ENCODE results near the gene TLE4.
"Not testable (repeated sequence)": the region's sequence is repeated elsewhere in the genome, so short reads cannot be mapped to it uniquely, and the experiment has no call there.

The TLE4 gene

DNA sequence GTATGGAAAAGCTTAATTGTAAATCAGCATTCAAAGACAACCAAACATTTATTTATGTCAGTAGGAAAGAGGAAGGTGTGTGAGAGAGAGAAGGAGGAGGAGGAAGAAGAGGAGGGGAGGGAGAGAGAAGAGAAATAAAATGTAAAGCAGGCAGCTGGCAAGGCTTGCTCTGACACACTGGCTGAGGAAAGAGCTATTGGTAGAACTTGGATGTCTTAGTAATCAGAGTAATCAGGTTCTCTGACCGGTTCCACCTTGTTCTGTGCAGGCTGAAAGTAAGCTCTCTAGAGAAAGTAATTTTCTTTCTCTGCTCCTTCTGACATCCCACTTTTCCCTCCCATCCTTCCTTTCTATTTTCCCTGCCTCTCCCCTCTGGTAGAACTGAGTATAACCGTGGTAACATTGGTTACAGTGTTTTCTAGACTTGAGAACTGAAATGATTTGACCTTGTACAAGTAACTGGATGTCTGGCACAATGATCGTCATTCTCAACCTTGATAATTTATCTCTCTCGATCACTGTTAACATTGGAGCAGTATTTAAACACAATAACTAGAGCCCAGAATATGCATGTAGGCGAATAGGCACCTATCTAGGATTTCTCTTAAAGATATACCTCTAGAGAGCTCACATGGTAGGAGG lies 33.3 kb downstream of the TLE4 start:
- ATAC-seq (no peak), DNase-seq (no peak)
- H3K27ac Mint-ChIP-seq = no peak overlapping the region
- peaks cover 26% of the 10 kb centered on the region for H3K9me3 Mint-ChIP-seq
- H3K36me3 Mint-ChIP-seq (ENCODE audit: low read depth) = peaks cover 40% of the 10 kb centered on the region
- H3K4me1 Mint-ChIP-seq = peaks cover 48% of the 10 kb centered on the region
- no peaks in the 10 kb centered on the region for H3K27me3 Mint-ChIP-seq
- no peak overlapping the region for H3K4me3 Mint-ChIP-seq

DNA sequence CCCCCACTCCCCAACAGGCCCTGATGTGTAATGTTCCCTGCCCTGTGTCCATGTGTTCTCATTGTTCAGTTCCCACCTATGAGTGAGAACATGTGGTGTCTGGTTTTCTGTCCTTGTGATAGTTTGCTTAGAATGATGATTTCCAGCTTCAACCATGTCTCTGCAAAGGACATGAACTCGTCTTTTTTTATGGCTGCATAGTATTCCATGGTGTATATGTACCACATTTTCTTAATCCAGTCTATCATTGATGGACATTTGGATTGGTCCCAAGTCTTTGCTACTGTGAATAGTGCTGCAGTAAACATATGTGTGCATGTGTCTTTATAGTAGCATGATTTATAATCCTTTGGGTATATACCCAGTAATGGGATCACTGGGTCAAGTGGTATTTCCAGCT lies 34.8 kb downstream of the TLE4 start:
- Mint-ChIP-seq H3K9me3 (peaks cover 25% of the 10 kb centered on the region), H3K4me1 (peaks cover 51% of the 10 kb centered on the region), H3K36me3 (ENCODE audit: low read depth) (peaks cover 35% of the 10 kb centered on the region)
- not testable (repeated sequence) for H3K27ac Mint-ChIP-seq, ATAC-seq, H3K4me3 Mint-ChIP-seq, H3K27me3 Mint-ChIP-seq, DNase-seq

DNA sequence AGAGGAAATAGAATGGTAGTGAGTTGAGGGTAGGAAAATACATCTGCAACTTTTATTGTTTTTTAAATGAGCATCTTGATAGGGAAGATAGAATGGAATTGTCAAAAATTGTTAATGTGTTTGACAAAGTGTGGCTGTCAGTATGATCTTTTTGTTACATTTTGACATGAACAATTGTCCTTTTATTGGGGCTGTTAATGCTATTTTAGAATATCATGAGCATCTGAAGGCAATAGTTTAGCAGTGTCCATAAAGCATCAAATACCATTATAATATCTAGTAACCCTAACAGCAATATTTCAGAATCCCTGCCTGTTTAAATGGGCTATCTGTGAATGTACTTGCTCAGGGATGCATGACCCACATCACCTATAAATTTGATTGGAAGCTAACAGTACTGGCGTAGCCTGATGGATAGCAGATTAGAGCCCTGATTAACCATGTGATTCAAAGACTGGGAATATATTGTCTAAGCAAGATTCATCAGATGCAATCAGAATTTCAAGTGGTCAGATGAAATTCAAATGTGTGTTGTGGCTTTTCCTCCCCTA lies 37.8 kb downstream of the TLE4 start:
- DNase-seq (no peak), ATAC-seq (no peak)
- Mint-ChIP-seq H3K36me3 (ENCODE audit: low read depth) (peaks cover 19% of the 10 kb centered on the region), H3K27me3 (no peaks in the 10 kb centered on the region), H3K9me3 (peaks cover 12% of the 10 kb centered on the region), H3K4me3 (no peak overlapping the region), H3K27ac (no peak overlapping the region), H3K4me1 (peaks cover 66% of the 10 kb centered on the region)

DNA sequence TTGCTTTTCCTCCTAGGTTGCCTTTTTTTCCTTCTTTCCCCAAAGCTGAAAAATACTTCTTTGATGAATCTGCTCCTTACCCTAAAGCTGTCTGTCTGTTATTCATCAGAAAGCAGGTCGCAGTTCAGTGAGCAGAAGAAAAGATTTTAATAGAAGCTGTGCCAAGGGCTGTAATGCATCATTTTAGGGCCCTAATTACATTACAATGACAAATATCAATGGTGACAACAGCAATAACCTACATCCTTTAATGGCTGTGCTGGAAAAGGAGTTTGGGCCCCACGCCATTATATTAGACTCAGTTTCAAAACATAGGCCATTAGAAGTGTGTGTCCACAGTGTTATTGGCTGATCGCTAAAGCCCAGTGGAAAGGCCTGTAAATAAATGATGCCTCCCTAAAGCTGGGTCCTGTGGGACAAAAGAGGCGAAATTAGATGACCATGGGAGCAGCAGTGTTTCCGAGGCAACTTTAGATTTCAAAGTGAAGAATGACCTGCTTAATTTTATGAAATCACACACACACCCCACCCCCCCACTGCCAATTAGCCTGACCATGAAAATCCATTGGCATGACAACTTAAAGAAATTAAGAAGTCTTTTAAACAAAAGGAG lies 38.4 kb downstream of the TLE4 start:
- Mint-ChIP-seq H3K27me3 (no peaks in the 10 kb centered on the region), H3K27ac (no peak overlapping the region), H3K9me3 (peaks cover 12% of the 10 kb centered on the region), H3K36me3 (ENCODE audit: low read depth) (peaks cover 19% of the 10 kb centered on the region), H3K4me1 (peaks cover 71% of the 10 kb centered on the region), H3K4me3 (no peak overlapping the region)
- DNase-seq = no peak
- no peak for ATAC-seq

DNA sequence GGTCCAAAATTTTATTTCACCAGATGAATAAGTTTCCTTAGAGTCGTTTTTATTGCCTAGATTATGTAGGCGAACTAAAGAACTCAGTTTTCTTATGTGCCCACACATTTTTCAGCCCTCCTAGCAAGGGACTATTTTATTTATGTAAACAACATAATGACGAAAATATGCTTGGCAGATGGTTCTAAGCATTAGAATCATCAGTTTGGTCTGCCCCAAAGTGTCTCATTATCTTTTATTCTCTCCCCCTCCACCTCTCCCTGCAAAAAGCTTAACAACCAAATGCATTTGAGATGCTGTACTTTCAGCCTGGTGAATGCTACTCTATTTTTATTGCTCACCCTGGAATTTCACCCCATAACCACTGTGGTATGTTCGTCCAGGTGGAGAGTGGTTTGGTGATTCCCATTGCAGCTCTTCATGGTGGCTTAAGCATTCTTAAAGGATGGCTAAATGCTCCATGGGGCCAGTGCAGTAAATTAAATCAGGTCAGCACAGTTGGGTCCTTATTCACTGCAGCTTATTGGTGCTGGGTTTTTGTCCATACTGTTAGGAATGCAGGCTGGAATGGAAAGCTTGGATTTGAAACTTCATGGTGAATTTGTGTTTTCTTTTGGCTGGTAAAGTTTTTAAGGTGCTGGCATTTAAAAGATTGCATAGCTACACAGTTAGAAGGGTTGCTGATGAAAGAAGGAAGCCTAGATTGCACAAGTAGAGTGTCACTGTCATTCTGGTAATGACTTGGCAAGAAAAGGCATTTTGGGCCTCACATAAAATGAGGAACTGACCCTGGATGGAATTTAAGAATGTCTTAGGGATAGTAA lies 39.2 kb downstream of the TLE4 start:
- ATAC-seq = peak; percentile 43
- H3K4me3 Mint-ChIP-seq = no peak overlapping the region
- H3K4me1 Mint-ChIP-seq = peaks cover 71% of the 10 kb centered on the region
- peaks cover 12% of the 10 kb centered on the region for H3K9me3 Mint-ChIP-seq
- peaks cover 19% of the 10 kb centered on the region for H3K36me3 Mint-ChIP-seq (ENCODE audit: low read depth)
- no peak for DNase-seq
- no peak overlapping the region for H3K27ac Mint-ChIP-seq
- no peaks in the 10 kb centered on the region for H3K27me3 Mint-ChIP-seq

DNA sequence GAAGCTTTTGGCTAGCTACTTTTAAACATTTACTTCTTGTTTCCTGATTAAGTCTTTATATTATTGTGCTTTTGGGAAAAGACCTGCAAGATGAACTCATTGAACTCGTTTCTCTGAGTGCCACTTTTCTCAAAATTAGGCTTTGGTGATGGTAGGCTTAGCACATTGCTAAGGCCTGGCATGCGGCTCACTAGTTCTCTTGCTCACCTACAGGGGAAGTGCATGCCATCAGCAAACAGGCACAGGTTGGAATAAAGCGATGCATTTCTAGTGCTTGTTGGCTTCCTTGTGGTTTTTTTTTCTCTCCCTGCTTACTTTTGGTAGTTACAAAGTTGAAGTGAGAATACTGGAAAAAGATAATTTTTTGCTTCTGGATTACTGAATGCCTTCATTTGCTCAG lies 41.4 kb downstream of the TLE4 start:
- Mint-ChIP-seq H3K27ac (no peak overlapping the region), H3K4me3 (no peak overlapping the region), H3K9me3 (no peaks in the 10 kb centered on the region), H3K4me1 (peaks cover 55% of the 10 kb centered on the region), H3K36me3 (ENCODE audit: low read depth) (peaks cover 4% of the 10 kb centered on the region), H3K27me3 (no peaks in the 10 kb centered on the region)
- no peak for DNase-seq
- no peak for ATAC-seq

DNA sequence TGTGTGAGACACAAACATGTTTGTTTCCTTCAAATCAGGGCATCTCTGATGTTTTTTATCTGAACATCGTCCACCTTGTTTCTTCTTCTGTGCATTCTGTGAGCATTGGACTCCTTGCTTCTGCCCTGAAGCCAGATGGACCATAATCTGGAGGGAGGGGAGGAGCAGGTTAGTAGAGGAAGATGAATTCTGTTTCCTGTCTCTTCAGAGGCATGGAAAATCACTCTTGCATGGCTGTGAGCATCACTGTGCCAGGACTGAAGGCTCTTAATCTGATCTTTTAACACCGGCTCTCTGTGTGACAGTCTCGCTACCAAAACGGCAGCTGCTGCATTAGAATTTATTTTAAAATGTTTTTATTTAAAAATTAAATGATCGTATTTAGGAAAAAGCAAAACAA lies 43.3 kb downstream of the TLE4 start:
- no peak for DNase-seq
- H3K4me3 Mint-ChIP-seq = no peak overlapping the region
- H3K9me3 Mint-ChIP-seq = no peaks in the 10 kb centered on the region
- H3K36me3 Mint-ChIP-seq (ENCODE audit: low read depth) = peaks cover 7% of the 10 kb centered on the region
- peaks cover 52% of the 10 kb centered on the region for H3K4me1 Mint-ChIP-seq
- no peak overlapping the region for H3K27ac Mint-ChIP-seq
- ATAC-seq = no peak
- H3K27me3 Mint-ChIP-seq = no peaks in the 10 kb centered on the region

DNA sequence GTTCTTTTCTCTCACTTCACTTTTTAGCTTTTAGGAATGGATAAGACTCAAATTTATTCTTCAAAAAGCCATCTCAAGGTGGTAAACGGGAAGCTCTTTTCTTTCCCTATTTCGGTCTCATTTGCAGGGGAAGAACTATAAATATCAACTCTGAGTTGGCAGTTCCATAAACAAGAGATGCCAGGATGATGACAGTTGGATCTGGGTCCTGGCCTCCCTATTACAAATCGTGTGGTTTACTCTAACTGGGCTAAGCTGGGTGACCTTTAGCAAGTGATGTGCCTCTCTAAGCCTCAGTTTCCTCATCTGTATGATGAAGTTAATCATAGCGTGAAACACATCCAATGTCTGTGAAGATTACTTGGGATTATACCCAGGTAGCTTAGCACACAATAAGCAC lies 44.2 kb downstream of the TLE4 start:
- Mint-ChIP-seq H3K36me3 (ENCODE audit: low read depth) (peaks cover 7% of the 10 kb centered on the region), H3K27ac (no peak overlapping the region)

DNA sequence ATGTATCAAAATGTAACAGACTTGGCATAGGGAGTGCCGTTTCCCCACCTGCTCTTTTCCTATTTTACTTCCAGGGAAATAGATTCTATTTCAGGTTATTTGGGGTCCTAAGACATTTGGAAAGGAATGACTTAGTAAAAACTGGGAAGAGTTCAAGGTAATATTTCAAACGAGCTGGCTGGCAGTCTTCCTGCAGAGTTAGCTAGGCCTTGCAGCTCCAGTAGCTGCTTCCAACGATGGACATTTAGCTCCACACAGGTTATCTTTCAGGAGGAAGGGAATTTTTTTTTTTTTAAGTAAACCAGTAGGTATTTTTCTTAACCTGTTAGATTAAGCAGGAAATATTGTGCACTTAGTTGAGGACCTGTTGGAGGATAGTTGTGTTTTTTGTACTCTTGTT lies 45.2 kb downstream of the TLE4 start:
- H3K9me3 Mint-ChIP-seq = no peaks in the 10 kb centered on the region
- ATAC-seq (no peak), DNase-seq (no peak)
- no peaks in the 10 kb centered on the region for H3K27me3 Mint-ChIP-seq
- no peak overlapping the region for H3K27ac Mint-ChIP-seq
- no peak overlapping the region for H3K4me3 Mint-ChIP-seq
- peaks cover 46% of the 10 kb centered on the region for H3K4me1 Mint-ChIP-seq
- H3K36me3 Mint-ChIP-seq (ENCODE audit: low read depth) = peaks cover 7% of the 10 kb centered on the region

More for the DNA sequence above, 44.2 kb downstream of the TLE4 start:
- Mint-ChIP-seq H3K4me3 (no peak overlapping the region), H3K27me3 (no peaks in the 10 kb centered on the region), H3K9me3 (no peaks in the 10 kb centered on the region), H3K4me1 (peaks cover 50% of the 10 kb centered on the region)
- ATAC-seq (no peak), DNase-seq (no peak)

DNA sequence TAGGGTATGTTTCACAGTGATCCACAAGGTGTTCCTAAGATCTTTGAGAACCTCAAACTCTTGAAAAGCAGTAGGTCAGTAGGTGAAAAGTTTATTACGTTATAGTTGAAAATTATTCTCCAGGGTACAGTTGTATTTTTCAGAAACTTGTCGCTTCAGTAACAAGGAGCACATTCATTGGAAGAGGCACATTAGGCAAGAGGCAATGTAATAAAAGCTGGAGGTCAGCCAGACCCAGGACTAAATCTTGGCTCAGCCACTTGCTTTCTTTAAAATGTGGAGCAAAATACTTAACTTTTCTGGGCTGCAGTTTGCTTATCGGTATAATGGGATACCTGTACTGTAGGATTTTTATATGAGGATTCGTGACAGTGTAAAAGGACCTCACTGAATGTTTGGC lies 45.6 kb downstream of the TLE4 start:
- Mint-ChIP-seq H3K36me3 (ENCODE audit: low read depth) (peaks cover 9% of the 10 kb centered on the region), H3K27ac (no peak overlapping the region), H3K4me3 (no peak overlapping the region), H3K27me3 (no peaks in the 10 kb centered on the region), H3K4me1 (peaks cover 44% of the 10 kb centered on the region), H3K9me3 (no peaks in the 10 kb centered on the region)
- DNase-seq (no peak), ATAC-seq (no peak)

DNA sequence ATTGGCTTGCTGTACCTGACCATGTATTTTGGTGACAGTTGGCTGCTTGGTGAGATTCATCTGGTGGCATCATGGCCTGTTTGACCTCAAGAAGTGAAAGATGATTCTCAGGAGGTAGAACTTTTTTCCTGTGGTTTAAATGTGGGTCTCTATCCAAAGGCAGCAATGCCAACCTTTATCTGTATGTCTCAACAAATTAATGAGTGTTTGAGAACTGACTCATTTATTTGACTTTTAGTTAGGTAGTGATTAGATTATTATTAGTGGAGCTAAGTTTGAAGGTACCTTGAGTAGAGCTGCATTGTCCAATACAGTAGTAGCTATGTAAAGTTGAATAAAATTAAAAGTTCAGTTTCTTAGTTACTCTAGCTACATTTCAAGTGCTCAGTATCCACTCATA lies 48.2 kb downstream of the TLE4 start:
- Mint-ChIP-seq H3K9me3 (peaks cover 3% of the 10 kb centered on the region), H3K4me3 (no peak overlapping the region), H3K36me3 (ENCODE audit: low read depth) (peaks cover 11% of the 10 kb centered on the region), H3K27ac (no peak overlapping the region), H3K4me1 (peaks cover 38% of the 10 kb centered on the region), H3K27me3 (no peaks in the 10 kb centered on the region)
- DNase-seq (no peak), ATAC-seq (no peak)

DNA sequence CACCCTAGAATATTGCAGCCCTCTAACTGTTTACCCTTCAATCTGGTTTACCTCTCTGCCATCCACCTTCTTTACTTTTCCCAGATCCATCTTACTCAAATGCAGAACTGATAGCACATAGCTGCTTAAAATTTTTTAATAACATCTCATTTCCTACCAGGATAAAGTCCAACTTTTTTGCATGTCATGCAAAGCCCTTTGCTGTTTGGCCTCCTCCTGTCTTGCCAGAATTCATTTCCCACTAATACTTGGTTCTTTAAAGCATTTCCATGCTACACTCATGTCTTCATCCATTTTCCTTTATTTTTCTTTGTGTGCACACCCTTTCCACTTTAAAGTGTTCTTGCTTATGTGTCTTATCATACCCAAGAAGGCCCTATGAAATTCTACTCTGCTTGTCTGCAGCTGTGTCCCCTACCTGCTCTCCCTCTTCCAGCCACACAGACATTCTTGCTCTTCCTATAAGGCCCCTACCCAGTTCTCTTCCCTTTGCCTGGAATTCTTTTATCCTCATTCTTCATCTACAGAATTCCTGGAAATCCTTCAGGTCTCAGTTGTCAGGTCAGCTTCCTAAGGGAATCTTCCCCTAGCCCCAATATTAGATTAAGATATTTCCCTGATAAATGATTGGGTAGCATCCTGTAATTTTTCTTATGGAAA lies 50.3 kb downstream of the TLE4 start:
- Mint-ChIP-seq H3K4me1 (peaks cover 50% of the 10 kb centered on the region), H3K9me3 (peaks cover 3% of the 10 kb centered on the region), H3K4me3 (no peak overlapping the region), H3K27me3 (no peaks in the 10 kb centered on the region), H3K27ac (peak overlapping the region; percentile 1), H3K36me3 (ENCODE audit: low read depth) (peaks cover 11% of the 10 kb centered on the region)
- DNase-seq (no peak), ATAC-seq (no peak)

DNA sequence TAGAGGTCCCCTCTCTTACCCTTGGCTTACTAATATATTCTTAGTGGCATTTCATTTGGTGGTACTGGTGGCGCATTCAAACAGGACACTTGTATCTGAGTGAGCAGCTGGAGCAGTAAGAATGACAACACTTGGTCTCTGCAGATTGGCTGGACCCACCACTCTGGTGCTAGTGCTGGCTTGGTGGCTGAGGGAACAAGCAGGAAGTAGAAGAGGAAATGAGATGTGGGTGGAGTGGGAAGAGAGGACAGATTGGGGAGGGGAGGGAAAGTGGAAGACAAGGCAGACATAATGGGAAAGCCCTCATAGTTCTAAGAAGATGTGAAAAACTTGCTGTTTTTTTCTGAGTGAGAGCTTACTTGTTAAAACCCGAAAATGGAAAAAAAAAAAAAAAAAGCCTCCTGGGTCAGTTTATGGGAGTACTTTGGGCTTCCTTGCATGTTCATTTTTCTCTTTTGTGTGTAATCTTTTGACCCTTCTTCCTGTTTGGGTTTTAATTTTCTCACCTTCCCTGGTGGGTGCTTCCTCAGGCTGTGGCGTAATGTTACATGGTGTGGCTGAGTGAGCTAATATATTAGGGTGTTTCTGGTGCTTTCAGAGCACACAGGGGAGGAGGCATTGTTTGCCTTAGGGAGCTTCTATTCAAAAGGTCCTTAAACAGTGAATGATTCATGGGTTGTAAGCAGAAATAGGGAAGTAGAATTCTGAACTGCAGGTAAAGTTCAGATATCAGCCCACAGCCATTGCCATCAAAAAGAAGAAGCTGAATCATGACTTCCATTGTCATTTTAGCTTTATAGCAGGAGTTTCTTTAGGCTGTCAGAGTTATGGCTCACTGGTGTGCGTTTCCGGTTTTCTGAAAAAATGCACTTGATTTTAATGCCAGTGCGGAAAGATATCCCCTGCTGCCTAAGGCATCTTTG lies 52.3 kb downstream of the TLE4 start:
- ATAC-seq (peak; percentile 97), DNase-seq (peak; percentile 40)
- Mint-ChIP-seq H3K27ac (peak overlapping the region; percentile 86), H3K4me1 (peaks cover 70% of the 10 kb centered on the region), H3K36me3 (ENCODE audit: low read depth) (peaks cover 19% of the 10 kb centered on the region), H3K4me3 (peak overlapping the region; percentile 79), H3K27me3 (no peaks in the 10 kb centered on the region), H3K9me3 (peaks cover 3% of the 10 kb centered on the region)

DNA sequence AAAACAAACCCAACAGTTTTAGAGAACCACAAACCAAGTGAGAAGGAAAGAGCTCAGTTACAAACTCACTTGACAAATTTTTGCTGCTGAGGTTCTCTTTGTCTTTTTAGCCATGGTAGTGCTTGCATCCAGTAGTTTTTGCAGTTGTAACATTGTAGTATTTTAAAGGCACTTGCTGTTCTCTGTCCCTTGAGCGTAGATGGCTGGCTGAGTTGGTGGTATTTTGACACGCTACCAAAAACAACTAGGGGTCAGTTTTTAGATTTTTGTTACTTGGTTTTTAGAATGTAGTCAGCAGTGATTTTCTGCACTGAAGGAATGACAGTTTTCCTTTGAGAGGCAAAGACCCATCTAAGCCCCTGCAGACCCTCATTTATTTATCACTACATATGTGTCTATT lies 58.0 kb downstream of the TLE4 start:
- H3K4me3 Mint-ChIP-seq = no peak overlapping the region
- H3K36me3 Mint-ChIP-seq (ENCODE audit: low read depth) = peaks cover 11% of the 10 kb centered on the region
- peak overlapping the region; percentile 68 for H3K27ac Mint-ChIP-seq
- no peak for DNase-seq
- H3K27me3 Mint-ChIP-seq = no peaks in the 10 kb centered on the region
- H3K4me1 Mint-ChIP-seq = peaks cover 86% of the 10 kb centered on the region
- ATAC-seq = no peak
- H3K9me3 Mint-ChIP-seq = peaks cover under 1% of the 10 kb centered on the region

Measured in activated naive CD8-positive, alpha-beta T cell treated with anti-CD3 and anti-CD28 coated beads, Interleukin-2, amount 50 U/mL, for 24 hours (primary cell).